Fibroblast of pulmonary artery (primary cell): ENCODE measurements around the gene OR13D1.
A peak's percentile ranks its signal among the peaks of the same experiment; 100 is the strongest.

Experiments used
- DNase-seq: peaks from one replicate; pipeline ENCODE4 v3.0.0-alpha.2; 2010; ENCODE audit warnings: low read depth
- H3K4me3 ChIP-seq: replicated peaks from 2 replicates; pipeline ENCODE4 v1.5.1; 2011; ENCODE audit warnings: low read depth, mild to moderate bottlenecking, control low read depth, low read length, moderate library complexity
- CTCF ChIP-seq: IDR thresholded peaks from 2 replicates; pipeline ENCODE4 v1.5.1; 2011; ENCODE audit warnings: mild to moderate bottlenecking, control low read depth, low read length, inconsistent platforms; ENCODE audit errors: missing control alignments

Gene OR13D1

GRCh38 chr9:104711604-104712003, 17.3 kb downstream of the OR13D1 start:
- no peak for TF ChIP-seq CTCF
- no peak for DNase-seq

GRCh38 chr9:104725014-104725413, 30.7 kb downstream of the OR13D1 start:
- no peak for DNase-seq
- no peak for TF ChIP-seq CTCF
- H3K4me3 ChIP-seq, result no peak overlapping the region

More at GRCh38 chr9:104711604-104712003, 17.3 kb downstream of the OR13D1 start:
- no peak overlapping the region for H3K4me3 ChIP-seq

GRCh38 chr9:104738452-104738851, 44.1 kb downstream of the OR13D1 start:
- H3K4me3 ChIP-seq, result no peak overlapping the region
- DNase-seq, result no peak
- TF ChIP-seq CTCF, result no peak

- TF ChIP-seq CTCF, result no peak
- no peak overlapping the region for H3K4me3 ChIP-seq
- DNase-seq, result peak; percentile 66
These were observed 46.3 kb downstream of the OR13D1 start for GRCh38 chr9:104740621-104741020.

- peak; percentile 86 for DNase-seq
- TF ChIP-seq CTCF, result peak; percentile 69
- no peak overlapping the region for H3K4me3 ChIP-seq
These were observed 49.2 kb downstream of the OR13D1 start for GRCh38 chr9:104743376-104743985.
